Esophagus squamous epithelium (tissue), 4 donors: ENCODE data around the gene SDK2.

Experiments used
- CTCF ChIP-seq, 6 experiments: fragments of 450-650 bp in 4 of 6; fragments of 200-600 bp in 2 of 6; sonication (generic) in 2 of 6; IDR thresholded peaks; one replicate each; pipeline ENCODE4 v1.5.1; 2016 to 2019; ENCODE audit warnings: antibody characterized with exemption in 6 of 6, mild to moderate bottlenecking in 4 of 6, moderate library complexity in 4 of 6
- POLR2A ChIP-seq, 4 donors: fragments of 450-650 bp; IDR thresholded peaks; one replicate each; pipeline ENCODE4 v1.6.1; 2017; ENCODE audit warnings: antibody characterized with exemption in 4 of 4, mild to moderate bottlenecking in 4 of 4, moderate library complexity in 3 of 4

GRCh38 chr17:73511719-73512115, 132.5 kb downstream of the SDK2 start:
- no peak for TF ChIP-seq CTCF (IDR thresholded peaks at IDR 0.05)
- no peak for TF ChIP-seq POLR2A (IDR thresholded peaks at IDR 0.05)
